ENCODE data around the gene TFF1. TPM values are rescaled to one million over a fixed set of nuclear protein-coding genes. Genes with fewer than 3 reads are reported as not detected.

The TFF1 gene
- polyA plus RNA-seq (2013, experiment 1 of 2) = not detected
- not detected for polyA plus RNA-seq (2013, experiment 2 of 2)

DNA sequence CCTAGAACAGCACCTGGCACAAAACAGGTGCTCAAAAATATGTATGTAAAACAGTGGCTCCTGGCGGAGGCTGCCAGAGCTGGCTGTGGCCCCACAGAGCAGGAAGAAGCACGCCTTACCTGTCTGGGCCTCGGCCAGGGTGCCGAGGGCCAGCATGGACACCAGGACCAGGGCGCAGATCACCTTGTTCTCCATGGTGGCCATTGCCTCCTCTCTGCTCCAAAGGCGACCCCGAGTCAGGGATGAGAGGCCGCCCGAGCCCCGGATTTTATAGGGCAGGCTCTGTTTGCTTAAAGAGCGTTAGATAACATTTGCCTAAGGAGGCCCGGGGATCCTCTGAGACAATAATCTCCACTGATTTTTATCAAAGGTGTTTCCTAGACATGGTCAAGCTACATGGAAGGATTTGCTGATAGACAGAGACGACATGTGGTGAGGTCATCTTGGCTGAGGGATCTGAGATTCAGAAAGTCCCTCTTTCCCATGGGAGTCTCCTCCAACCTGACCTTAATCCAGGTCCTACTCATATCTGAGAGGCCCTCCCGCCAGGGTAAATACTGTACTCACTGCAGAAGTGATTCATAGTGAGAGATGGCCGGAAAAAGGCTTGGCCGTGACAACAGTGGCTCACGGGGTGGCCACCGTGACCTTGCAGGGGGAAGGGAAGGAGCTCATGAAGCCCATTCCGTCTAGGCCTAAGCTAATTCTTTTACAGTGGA is at the start of gene TFF1:
Gene TFF1, minus strand, starts transcription at position 244 of the 719 bp plus-strand sequence. Its CDS starts 40 bp downstream, at position 204.
- peaks cover 22 to 49% of the 10 kb centered on the region in 2 experiments for H3K27me3 ChIP-seq (ENCODE audit: control insufficient read depth in 1 of 2, insufficient read depth in 1 of 2, low read length in 2 of 2)
- no peaks in the 10 kb centered on the region for H3K79me1 ChIP-seq (replicated peaks; ENCODE audit: low read length, poor library complexity, severe bottlenecking)
- no peak within 1 kb of the TSS for H3K14ac ChIP-seq (ENCODE audit: low read length in 2 of 2)
- no peaks in the 10 kb centered on the region for H3K4me1 ChIP-seq (ENCODE audit: control insufficient read depth, insufficient read depth, low read depth, low read length)
- H2BK120ac ChIP-seq (ENCODE audit: low read depth, low read length) = no peak within 1 kb of the TSS
- no peak within 1 kb of the TSS for H3K18ac ChIP-seq (ENCODE audit: low read depth in 1 of 2, low read length in 2 of 2)
- WGBS = 81% methylated on average over 18 of the region's 19 CpGs
- no peak within 1 kb of the TSS for H2BK15ac ChIP-seq (ENCODE audit: low read depth, poor library complexity, severe bottlenecking)
- H3K4ac ChIP-seq (ENCODE audit: low read depth in 1 of 2, low read length in 2 of 2) = no peak within 1 kb of the TSS
- H3K4me3 ChIP-seq (ENCODE audit: insufficient read depth in 1 of 2, low read depth in 1 of 2, low read length in 2 of 2) = no peak within 1 kb of the TSS
- H3K23ac ChIP-seq (ENCODE audit: low read length in 2 of 2) = no peak within 1 kb of the TSS
- no peak within 1 kb of the TSS for H3K27ac ChIP-seq (ENCODE audit: low read length, poor library complexity, severe bottlenecking)
- H4K8ac ChIP-seq (ENCODE audit: low read length) = no peak within 1 kb of the TSS
- H2AFZ ChIP-seq (ENCODE audit: low read depth, low read length) = no peak within 1 kb of the TSS
- no peak within 1 kb of the TSS for H4K91ac ChIP-seq (ENCODE audit: low read length)
- DNase-seq = no peak
- no peak within 1 kb of the TSS for H3K9ac ChIP-seq (ENCODE audit: low read length)
- no peak within 1 kb of the TSS for H2BK12ac ChIP-seq (ENCODE audit: low read length in 2 of 2)
- H3K36me3 ChIP-seq (ENCODE audit: control insufficient read depth in 1 of 2, insufficient read depth in 2 of 2, low read depth in 1 of 2, low read length in 2 of 2) = no peaks in the 10 kb centered on the region
- no peak within 1 kb of the TSS for H3K4me2 ChIP-seq (ENCODE audit: low read length, poor library complexity, severe bottlenecking)
- H2AK5ac ChIP-seq (ENCODE audit: low read length, severe bottlenecking) = no peak within 1 kb of the TSS
- H2BK5ac ChIP-seq (ENCODE audit: low read depth, low read length, poor library complexity, severe bottlenecking) = no peak within 1 kb of the TSS
- H3K9me3 ChIP-seq (ENCODE audit: control insufficient read depth, low read length) = no peaks in the 10 kb centered on the region

DNA sequence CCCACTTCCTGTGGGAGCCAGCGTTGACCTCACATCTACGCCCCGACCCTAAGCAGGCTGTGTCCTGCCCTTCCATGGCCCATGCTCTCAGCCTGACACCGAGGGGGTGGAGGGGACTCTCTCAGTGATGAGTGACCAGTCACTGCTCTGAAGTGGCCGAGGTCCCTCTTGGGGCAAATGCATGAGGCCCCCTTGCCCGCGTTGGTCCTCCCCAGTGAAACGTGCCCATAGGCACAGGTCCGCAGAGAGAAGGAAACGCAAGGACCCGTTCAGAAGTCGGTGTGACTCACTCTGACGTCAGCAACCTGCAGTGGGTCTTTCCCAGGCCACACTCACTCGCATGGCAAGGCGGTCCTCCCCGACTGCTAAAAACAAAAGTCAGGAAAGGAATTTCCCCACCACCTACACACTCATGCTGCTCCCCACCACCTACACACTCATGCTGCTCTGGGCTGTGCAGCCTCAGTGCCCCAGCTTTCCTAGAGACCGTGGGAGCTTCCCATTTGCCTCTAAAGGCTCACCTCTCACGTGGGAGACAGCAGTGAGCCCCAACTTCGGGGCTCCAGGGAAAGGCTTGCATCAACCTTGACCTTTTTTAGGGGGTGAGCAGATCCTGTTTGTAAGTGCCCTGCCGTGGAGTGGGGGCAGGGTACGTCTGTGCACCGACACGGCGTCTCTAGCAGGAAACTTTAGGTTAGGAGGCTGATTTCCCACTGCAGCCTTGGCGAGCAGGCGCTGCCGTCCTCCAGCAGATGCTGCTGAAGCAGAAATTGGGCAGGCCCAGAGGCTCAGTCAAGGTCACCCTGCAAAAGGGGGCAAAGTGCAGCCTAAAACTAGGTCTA is 48.8 kb upstream of the TFF1 start:
- Histone ChIP-seq H2BK15ac (ENCODE audit: low read depth, poor library complexity, severe bottlenecking) (no peak overlapping the region), H4K8ac (ENCODE audit: low read length) (no peak overlapping the region), H2AK5ac (ENCODE audit: low read length, severe bottlenecking) (no peak overlapping the region), H2BK5ac (ENCODE audit: low read depth, low read length, poor library complexity, severe bottlenecking) (no peak overlapping the region), H3K23ac (ENCODE audit: low read length in 2 of 2) (no peak overlapping the region), H3K79me1 (replicated peaks; ENCODE audit: low read length, poor library complexity, severe bottlenecking) (no peaks in the 10 kb centered on the region), H3K4me3 (ENCODE audit: insufficient read depth in 1 of 2, low read depth in 1 of 2, low read length in 2 of 2) (no peak overlapping the region), H3K4me1 (ENCODE audit: control insufficient read depth, insufficient read depth, low read depth, low read length) (peaks cover 23% of the 10 kb centered on the region), H3K9me3 (ENCODE audit: control insufficient read depth, low read length) (peaks cover 11% of the 10 kb centered on the region), H3K4me2 (ENCODE audit: low read length, poor library complexity, severe bottlenecking) (no peak overlapping the region), H3K14ac (ENCODE audit: low read length in 2 of 2) (no peak overlapping the region), H3K36me3 (ENCODE audit: control insufficient read depth in 1 of 2, insufficient read depth in 2 of 2, low read depth in 1 of 2, low read length in 2 of 2) (no peaks in the 10 kb centered on the region), H3K27me3 (ENCODE audit: control insufficient read depth in 1 of 2, insufficient read depth in 1 of 2, low read length in 2 of 2) (peaks cover 3 to 56% of the 10 kb centered on the region in 2 experiments), H2BK12ac (ENCODE audit: low read length in 2 of 2) (no peak overlapping the region), H2BK120ac (ENCODE audit: low read depth, low read length) (no peak overlapping the region), H3K27ac (ENCODE audit: low read length, poor library complexity, severe bottlenecking) (no peak overlapping the region), H3K9ac (ENCODE audit: low read length) (no peak overlapping the region), H4K91ac (ENCODE audit: low read length) (no peak overlapping the region), H3K4ac (ENCODE audit: low read depth in 1 of 2, low read length in 2 of 2) (no peak overlapping the region), H2AFZ (ENCODE audit: low read depth, low read length) (no peak overlapping the region), H3K18ac (ENCODE audit: low read depth in 1 of 2, low read length in 2 of 2) (no peak overlapping the region)
- peak; percentile 66 for DNase-seq
- WGBS = 64% methylated on average over 27 of the region's 27 CpGs

DNA sequence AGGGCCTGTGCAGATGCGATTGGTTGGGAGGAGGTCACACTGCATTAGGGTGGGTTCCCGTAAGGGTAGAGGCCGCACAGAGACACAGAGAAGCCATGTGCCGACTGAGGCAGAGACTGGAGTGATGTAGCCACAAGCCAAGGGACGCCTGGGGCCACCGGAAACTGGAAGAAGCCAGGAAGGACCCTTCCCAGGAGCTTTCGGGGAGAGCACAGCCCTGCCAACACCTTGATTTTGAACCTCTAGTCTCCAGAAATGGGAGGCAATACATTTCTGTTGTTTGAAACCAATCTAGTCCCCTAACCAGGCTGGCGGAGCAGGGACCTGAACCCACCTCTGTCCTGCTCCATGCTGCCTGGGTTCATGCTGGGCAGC is 48.2 kb upstream of the TFF1 start:
- H3K79me1 ChIP-seq (replicated peaks; ENCODE audit: low read length, poor library complexity, severe bottlenecking) = no peaks in the 10 kb centered on the region
- no peak overlapping the region for H4K91ac ChIP-seq (ENCODE audit: low read length)
- H3K4me1 ChIP-seq (ENCODE audit: control insufficient read depth, insufficient read depth, low read depth, low read length) = peaks cover 23% of the 10 kb centered on the region
- H3K27me3 ChIP-seq (ENCODE audit: control insufficient read depth in 1 of 2, insufficient read depth in 1 of 2, low read length in 2 of 2) = peaks cover 4 to 57% of the 10 kb centered on the region in 2 experiments
- no peak for DNase-seq
- H2BK12ac ChIP-seq (ENCODE audit: low read length in 2 of 2) = no peak overlapping the region
- no peak overlapping the region for H4K8ac ChIP-seq (ENCODE audit: low read length)
- H3K14ac ChIP-seq (ENCODE audit: low read length in 2 of 2) = no peak overlapping the region
- peaks cover 6% of the 10 kb centered on the region for H3K9me3 ChIP-seq (ENCODE audit: control insufficient read depth, low read length)
- no peak overlapping the region for H3K23ac ChIP-seq (ENCODE audit: low read length in 2 of 2)
- no peak overlapping the region for H3K4me3 ChIP-seq (ENCODE audit: insufficient read depth in 1 of 2, low read depth in 1 of 2, low read length in 2 of 2)
- no peak overlapping the region for H2BK15ac ChIP-seq (ENCODE audit: low read depth, poor library complexity, severe bottlenecking)
- no peak overlapping the region for H3K4me2 ChIP-seq (ENCODE audit: low read length, poor library complexity, severe bottlenecking)
- no peak overlapping the region for H2BK5ac ChIP-seq (ENCODE audit: low read depth, low read length, poor library complexity, severe bottlenecking)
- H3K4ac ChIP-seq (ENCODE audit: low read depth in 1 of 2, low read length in 2 of 2) = no peak overlapping the region
- H3K27ac ChIP-seq (ENCODE audit: low read length, poor library complexity, severe bottlenecking) = no peak overlapping the region
- H3K9ac ChIP-seq (ENCODE audit: low read length) = no peak overlapping the region
- WGBS = 89% methylated on average over 8 of the region's 8 CpGs
- H2AK5ac ChIP-seq (ENCODE audit: low read length, severe bottlenecking) = no peak overlapping the region
- no peaks in the 10 kb centered on the region for H3K36me3 ChIP-seq (ENCODE audit: control insufficient read depth in 1 of 2, insufficient read depth in 2 of 2, low read depth in 1 of 2, low read length in 2 of 2)
- no peak overlapping the region for H3K18ac ChIP-seq (ENCODE audit: low read depth in 1 of 2, low read length in 2 of 2)
- no peak overlapping the region for H2AFZ ChIP-seq (ENCODE audit: low read depth, low read length)
- no peak overlapping the region for H2BK120ac ChIP-seq (ENCODE audit: low read depth, low read length)

GRCh38 chr21:42414066-42414465 is 47.7 kb upstream of the TFF1 start:
- Histone ChIP-seq H2BK15ac (ENCODE audit: low read depth, poor library complexity, severe bottlenecking) (no peak overlapping the region), H2AFZ (ENCODE audit: low read depth, low read length) (no peak overlapping the region), H3K18ac (ENCODE audit: low read depth in 1 of 2, low read length in 2 of 2) (no peak overlapping the region), H3K9me3 (ENCODE audit: control insufficient read depth, low read length) (peaks cover 3% of the 10 kb centered on the region), H3K4ac (ENCODE audit: low read depth in 1 of 2, low read length in 2 of 2) (no peak overlapping the region), H3K9ac (ENCODE audit: low read length) (no peak overlapping the region), H3K23ac (ENCODE audit: low read length in 2 of 2) (no peak overlapping the region), H2BK12ac (ENCODE audit: low read length in 2 of 2) (no peak overlapping the region), H3K14ac (ENCODE audit: low read length in 2 of 2) (no peak overlapping the region), H4K91ac (ENCODE audit: low read length) (no peak overlapping the region), H3K36me3 (ENCODE audit: control insufficient read depth in 1 of 2, insufficient read depth in 2 of 2, low read depth in 1 of 2, low read length in 2 of 2) (no peaks in the 10 kb centered on the region), H3K4me3 (ENCODE audit: insufficient read depth in 1 of 2, low read depth in 1 of 2, low read length in 2 of 2) (no peak overlapping the region), H3K27ac (ENCODE audit: low read length, poor library complexity, severe bottlenecking) (no peak overlapping the region), H4K8ac (ENCODE audit: low read length) (no peak overlapping the region), H2BK120ac (ENCODE audit: low read depth, low read length) (no peak overlapping the region), H2BK5ac (ENCODE audit: low read depth, low read length, poor library complexity, severe bottlenecking) (no peak overlapping the region), H3K4me2 (ENCODE audit: low read length, poor library complexity, severe bottlenecking) (no peak overlapping the region), H2AK5ac (ENCODE audit: low read length, severe bottlenecking) (no peak overlapping the region), H3K79me1 (replicated peaks; ENCODE audit: low read length, poor library complexity, severe bottlenecking) (no peaks in the 10 kb centered on the region), H3K4me1 (ENCODE audit: control insufficient read depth, insufficient read depth, low read depth, low read length) (peaks cover 23% of the 10 kb centered on the region), H3K27me3 (ENCODE audit: control insufficient read depth in 1 of 2, insufficient read depth in 1 of 2, low read length in 2 of 2) (peaks cover 8 to 58% of the 10 kb centered on the region in 2 experiments)
- DNase-seq = no peak
- 88% methylated on average over 8 of the region's 8 CpGs for WGBS
